Measurements from ENCODE around the gene PRPF38B.
A peak's percentile ranks its signal among the peaks of the same experiment; 100 is the strongest.
"Not testable (repeated sequence)": the region's sequence is repeated elsewhere in the genome, so short reads cannot be mapped to it uniquely, and the experiment has no call there.

The PRPF38B gene

GRCh38 chr1:108661030-108661609 lies 31.0 kb upstream of the PRPF38B start, which contains the start of gene HENMT1:
TSS of gene HENMT1 (minus strand) at chr1:108661093. CDS start at chr1:108659884, 1,209 bp downstream.
- Histone ChIP-seq H3K9me3 (ENCODE audit: control insufficient read depth in 2 of 2, low read length in 2 of 2) (no peaks in the 10 kb centered on the region), H3K27ac (ENCODE audit: low read depth in 2 of 2, low read length in 2 of 2) (peak within 1 kb of the TSS; percentile 86 to 94), H3K9ac (ENCODE audit: low read depth in 1 of 2, low read length in 2 of 2) (peak within 1 kb of the TSS; percentile 84 to 91), H3K27me3 (ENCODE audit: control insufficient read depth in 2 of 2, insufficient read depth in 2 of 2, low read length in 2 of 2) (no peaks in the 10 kb centered on the region), H3K36me3 (ENCODE audit: control insufficient read depth in 2 of 2, insufficient read depth in 2 of 2, low read length in 2 of 2) (no peaks in the 10 kb centered on the region), H3K4me1 (ENCODE audit: control insufficient read depth in 2 of 2, insufficient read depth in 2 of 2, low read length in 2 of 2) (peaks cover 3 to 4% of the 10 kb centered on the region in 2 donors), H3K4me3 (ENCODE audit: low read length in 2 of 2) (peak within 1 kb of the TSS; percentile 78)

GRCh38 chr1:108663074-108663473 lies 29.0 kb upstream of the PRPF38B start:
- H3K27me3 ChIP-seq (ENCODE audit: control insufficient read depth in 2 of 2, insufficient read depth in 2 of 2, low read length in 2 of 2), result no peaks in the 10 kb centered on the region
- H3K27ac ChIP-seq (ENCODE audit: low read depth in 2 of 2, low read length in 2 of 2), result no peak overlapping the region
- H3K9me3 ChIP-seq (ENCODE audit: control insufficient read depth in 2 of 2, low read length in 2 of 2), result no peaks in the 10 kb centered on the region
- H3K36me3 ChIP-seq (ENCODE audit: control insufficient read depth in 2 of 2, insufficient read depth in 2 of 2, low read length in 2 of 2), result no peaks in the 10 kb centered on the region
- no peak overlapping the region for H3K9ac ChIP-seq (ENCODE audit: low read depth in 1 of 2, low read length in 2 of 2)
- H3K4me1 ChIP-seq (ENCODE audit: control insufficient read depth in 2 of 2, insufficient read depth in 2 of 2, low read length in 2 of 2), result peaks cover 3 to 4% of the 10 kb centered on the region in 2 donors
- H3K4me3 ChIP-seq (ENCODE audit: low read length in 2 of 2), result no peak overlapping the region

GRCh38 chr1:108664481-108664880 lies 27.6 kb upstream of the PRPF38B start:
- no peak overlapping the region for H3K4me3 ChIP-seq (ENCODE audit: low read length in 2 of 2)
- no peaks in the 10 kb centered on the region for H3K36me3 ChIP-seq (ENCODE audit: control insufficient read depth in 2 of 2, insufficient read depth in 2 of 2, low read length in 2 of 2)
- H3K9me3 ChIP-seq (ENCODE audit: control insufficient read depth in 2 of 2, low read length in 2 of 2), result no peaks in the 10 kb centered on the region
- no peak overlapping the region for H3K27ac ChIP-seq (ENCODE audit: low read depth in 2 of 2, low read length in 2 of 2)
- no peak overlapping the region for H3K9ac ChIP-seq (ENCODE audit: low read depth in 1 of 2, low read length in 2 of 2)
- H3K27me3 ChIP-seq (ENCODE audit: control insufficient read depth in 2 of 2, insufficient read depth in 2 of 2, low read length in 2 of 2), result no peaks in the 10 kb centered on the region
- peaks cover 3 to 4% of the 10 kb centered on the region in 2 donors for H3K4me1 ChIP-seq (ENCODE audit: control insufficient read depth in 2 of 2, insufficient read depth in 2 of 2, low read length in 2 of 2)

GRCh38 chr1:108665067-108665466 lies 27.0 kb upstream of the PRPF38B start:
- H3K9ac ChIP-seq (ENCODE audit: low read depth in 1 of 2, low read length in 2 of 2), result no peak overlapping the region
- no peaks in the 10 kb centered on the region for H3K27me3 ChIP-seq (ENCODE audit: control insufficient read depth in 2 of 2, insufficient read depth in 2 of 2, low read length in 2 of 2)
- peaks cover 3 to 4% of the 10 kb centered on the region in 2 donors for H3K4me1 ChIP-seq (ENCODE audit: control insufficient read depth in 2 of 2, insufficient read depth in 2 of 2, low read length in 2 of 2)
- H3K27ac ChIP-seq (ENCODE audit: low read depth in 2 of 2, low read length in 2 of 2), result no peak overlapping the region
- no peaks in the 10 kb centered on the region for H3K36me3 ChIP-seq (ENCODE audit: control insufficient read depth in 2 of 2, insufficient read depth in 2 of 2, low read length in 2 of 2)
- H3K4me3 ChIP-seq (ENCODE audit: low read length in 2 of 2), result no peak overlapping the region
- no peaks in the 10 kb centered on the region for H3K9me3 ChIP-seq (ENCODE audit: control insufficient read depth in 2 of 2, low read length in 2 of 2)

GRCh38 chr1:108665771-108666170 lies 26.3 kb upstream of the PRPF38B start:
- Histone ChIP-seq H3K4me1 (ENCODE audit: control insufficient read depth in 2 of 2, insufficient read depth in 2 of 2, low read length in 2 of 2) (peaks cover 3 to 4% of the 10 kb centered on the region in 2 donors), H3K9me3 (ENCODE audit: control insufficient read depth in 2 of 2, low read length in 2 of 2) (no peaks in the 10 kb centered on the region), H3K4me3 (ENCODE audit: low read length in 2 of 2) (no peak overlapping the region), H3K36me3 (ENCODE audit: control insufficient read depth in 2 of 2, insufficient read depth in 2 of 2, low read length in 2 of 2) (no peaks in the 10 kb centered on the region), H3K27ac (ENCODE audit: low read depth in 2 of 2, low read length in 2 of 2) (no peak overlapping the region), H3K27me3 (ENCODE audit: control insufficient read depth in 2 of 2, insufficient read depth in 2 of 2, low read length in 2 of 2) (no peaks in the 10 kb centered on the region), H3K9ac (ENCODE audit: low read depth in 1 of 2, low read length in 2 of 2) (no peak overlapping the region)

- H3K9ac ChIP-seq (ENCODE audit: low read depth in 1 of 2, low read length in 2 of 2); H3K4me1 ChIP-seq (ENCODE audit: control insufficient read depth in 2 of 2, insufficient read depth in 2 of 2, low read length in 2 of 2); H3K9me3 ChIP-seq (ENCODE audit: control insufficient read depth in 2 of 2, low read length in 2 of 2); H3K27me3 ChIP-seq (ENCODE audit: control insufficient read depth in 2 of 2, insufficient read depth in 2 of 2, low read length in 2 of 2); H3K27ac ChIP-seq (ENCODE audit: low read depth in 2 of 2, low read length in 2 of 2); H3K4me3 ChIP-seq (ENCODE audit: low read length in 2 of 2); H3K36me3 ChIP-seq (ENCODE audit: control insufficient read depth in 2 of 2, insufficient read depth in 2 of 2, low read length in 2 of 2): not testable (repeated sequence)
Observed at GRCh38 chr1:108667422-108667821, 24.7 kb upstream of the PRPF38B start.

GRCh38 chr1:108668777-108669176 lies 23.3 kb upstream of the PRPF38B start:
- H3K4me3 ChIP-seq (ENCODE audit: low read length in 2 of 2), result no peak overlapping the region
- H3K27ac ChIP-seq (ENCODE audit: low read depth in 2 of 2, low read length in 2 of 2), result no peak overlapping the region
- no peaks in the 10 kb centered on the region for H3K9me3 ChIP-seq (ENCODE audit: control insufficient read depth in 2 of 2, low read length in 2 of 2)
- H3K36me3 ChIP-seq (ENCODE audit: control insufficient read depth in 2 of 2, insufficient read depth in 2 of 2, low read length in 2 of 2), result no peaks in the 10 kb centered on the region
- H3K27me3 ChIP-seq (ENCODE audit: control insufficient read depth in 2 of 2, insufficient read depth in 2 of 2, low read length in 2 of 2), result no peaks in the 10 kb centered on the region
- no peak overlapping the region for H3K9ac ChIP-seq (ENCODE audit: low read depth in 1 of 2, low read length in 2 of 2)
- no peaks in the 10 kb centered on the region for H3K4me1 ChIP-seq (ENCODE audit: control insufficient read depth in 2 of 2, insufficient read depth in 2 of 2, low read length in 2 of 2)

GRCh38 chr1:108669679-108670078 lies 22.4 kb upstream of the PRPF38B start:
- Histone ChIP-seq H3K27ac (ENCODE audit: low read depth in 2 of 2, low read length in 2 of 2) (no peak overlapping the region), H3K36me3 (ENCODE audit: control insufficient read depth in 2 of 2, insufficient read depth in 2 of 2, low read length in 2 of 2) (no peaks in the 10 kb centered on the region), H3K27me3 (ENCODE audit: control insufficient read depth in 2 of 2, insufficient read depth in 2 of 2, low read length in 2 of 2) (no peaks in the 10 kb centered on the region), H3K9me3 (ENCODE audit: control insufficient read depth in 2 of 2, low read length in 2 of 2) (no peaks in the 10 kb centered on the region), H3K4me1 (ENCODE audit: control insufficient read depth in 2 of 2, insufficient read depth in 2 of 2, low read length in 2 of 2) (no peaks in the 10 kb centered on the region), H3K9ac (ENCODE audit: low read depth in 1 of 2, low read length in 2 of 2) (no peak overlapping the region), H3K4me3 (ENCODE audit: low read length in 2 of 2) (no peak overlapping the region)

- Histone ChIP-seq H3K27me3 (ENCODE audit: control insufficient read depth in 2 of 2, insufficient read depth in 2 of 2, low read length in 2 of 2) (no peaks in the 10 kb centered on the region), H3K4me1 (ENCODE audit: control insufficient read depth in 2 of 2, insufficient read depth in 2 of 2, low read length in 2 of 2) (no peaks in the 10 kb centered on the region), H3K36me3 (ENCODE audit: control insufficient read depth in 2 of 2, insufficient read depth in 2 of 2, low read length in 2 of 2) (no peaks in the 10 kb centered on the region), H3K4me3 (ENCODE audit: low read length in 2 of 2) (no peak overlapping the region), H3K27ac (ENCODE audit: low read depth in 2 of 2, low read length in 2 of 2) (no peak overlapping the region), H3K9me3 (ENCODE audit: control insufficient read depth in 2 of 2, low read length in 2 of 2) (no peaks in the 10 kb centered on the region), H3K9ac (ENCODE audit: low read depth in 1 of 2, low read length in 2 of 2) (no peak overlapping the region)
Observed at GRCh38 chr1:108670131-108670773, 21.9 kb upstream of the PRPF38B start.

GRCh38 chr1:108671143-108671542 lies 21.0 kb upstream of the PRPF38B start:
- Histone ChIP-seq H3K27me3 (ENCODE audit: control insufficient read depth in 2 of 2, insufficient read depth in 2 of 2, low read length in 2 of 2) (no peaks in the 10 kb centered on the region), H3K36me3 (ENCODE audit: control insufficient read depth in 2 of 2, insufficient read depth in 2 of 2, low read length in 2 of 2) (no peaks in the 10 kb centered on the region), H3K9ac (ENCODE audit: low read depth in 1 of 2, low read length in 2 of 2) (no peak overlapping the region)

More at GRCh38 chr1:108671143-108671542, 21.0 kb upstream of the PRPF38B start:
- no peak overlapping the region for H3K4me3 ChIP-seq (ENCODE audit: low read length in 2 of 2)
- H3K9me3 ChIP-seq (ENCODE audit: control insufficient read depth in 2 of 2, low read length in 2 of 2), result no peaks in the 10 kb centered on the region
- no peaks in the 10 kb centered on the region for H3K4me1 ChIP-seq (ENCODE audit: control insufficient read depth in 2 of 2, insufficient read depth in 2 of 2, low read length in 2 of 2)
- no peak overlapping the region for H3K27ac ChIP-seq (ENCODE audit: low read depth in 2 of 2, low read length in 2 of 2)

Measured in mucosa of rectum (tissue), 2 donors.